HepG2 (cell line): ENCODE results near the gene MYO10. TPM values are rescaled to one million over a fixed set of nuclear protein-coding genes. Genes with fewer than 3 reads are reported as not detected.
A peak's percentile ranks its signal among the peaks of the same experiment; 100 is the strongest.

Source experiments
- FOXA3 ChIP-seq: IDR thresholded peaks from 2 replicates; pipeline ENCODE4 v1.6.1; 2016; ENCODE audit warnings: missing genetic modification reagents, missing compliant biosample characterization
- FOXP1 ChIP-seq, 2 experiments: fragments of 450-650 bp in 1 of 2; IDR thresholded peaks; 2 replicates each; pipeline ENCODE4 v1.6.1; 2017 to 2018; ENCODE audit warnings: antibody characterized with exemption in 1 of 2
- KMT2B ChIP-seq: IDR thresholded peaks from 2 replicates; pipeline ENCODE4 v1.6.1; 2016; ENCODE audit warnings: missing genetic modification reagents, missing compliant biosample characterization
- MED1 ChIP-seq: sonication (generic); formaldehyde crosslinking; IDR thresholded peaks from 2 replicates; pipeline ENCODE4 v1.4.0; 2020; ENCODE audit warnings: missing genetic modification reagents
- SRY ChIP-seq: sonication (generic); formaldehyde crosslinking; IDR thresholded peaks from 2 replicates; pipeline ENCODE4 v1.8.0; 2022; ENCODE audit warnings: mild to moderate bottlenecking, missing genetic modification reagents
- ZBTB8A ChIP-seq: sonication (generic); formaldehyde crosslinking; IDR thresholded peaks from 2 replicates; pipeline ENCODE4 v1.4.0; 2020; ENCODE audit warnings: mild to moderate bottlenecking, low read depth, missing genetic modification reagents, borderline replicate concordance
- ZNF746 ChIP-seq: sonication (generic); formaldehyde crosslinking; IDR thresholded peaks from 2 replicates; pipeline ENCODE4 v1.8.0; 2022; ENCODE audit warnings: mild to moderate bottlenecking, missing genetic modification reagents
- polyA plus RNA-seq, 8 experiments: library from polyadenylated mRNA; depleted of rRNA in 3 of 8; stranded (reverse) in 7 of 8; unstranded in 1 of 8; fragments of >200 nt; fragmentation: Illumina TruSeq in 4 of 8; extraction: Trizol in 4 of 8; gene quantifications; 2 replicates each; pipeline versions ENCODE4 v1.2.1 to v1.2.3, GENCODE V29; 2011 to 2016; ENCODE audit warnings: low read depth in 4 of 8, missing spikeins in 1 of 8, mixed read lengths in 1 of 8; ENCODE audit not compliant: insufficient read depth in 1 of 8
- total RNA-seq, 5 experiments: library from RNA; depleted of rRNA; stranded (reverse); fragments of >200 nt; fragmentation: Illumina TruSeq; extraction: Trizol; gene quantifications; 2 replicates each; pipeline ENCODE4 v1.2.3, GENCODE V29; 2016; ENCODE audit warnings: low read depth in 1 of 5
- TF ChIP-seq, protein P1 (sequence below): sonication (generic); formaldehyde crosslinking; IDR thresholded peaks from 2 replicates; pipeline ENCODE4 v1.4.0; 2020; ENCODE audit warnings: missing genetic modification reagents
- TF ChIP-seq, protein P2 (sequence below): IDR thresholded peaks from 2 replicates; pipeline ENCODE4 v1.6.1; 2016; ENCODE audit warnings: missing compliant biosample characterization, missing genetic modification reagents, borderline replicate concordance

Gene MYO10
- total and polyA plus RNA-seq, 2 of the 13 experiments (the other 11 are each of a cell fraction or from before 2014, with no cell fraction given) = 4.5 to 14.0 TPM

DNA sequence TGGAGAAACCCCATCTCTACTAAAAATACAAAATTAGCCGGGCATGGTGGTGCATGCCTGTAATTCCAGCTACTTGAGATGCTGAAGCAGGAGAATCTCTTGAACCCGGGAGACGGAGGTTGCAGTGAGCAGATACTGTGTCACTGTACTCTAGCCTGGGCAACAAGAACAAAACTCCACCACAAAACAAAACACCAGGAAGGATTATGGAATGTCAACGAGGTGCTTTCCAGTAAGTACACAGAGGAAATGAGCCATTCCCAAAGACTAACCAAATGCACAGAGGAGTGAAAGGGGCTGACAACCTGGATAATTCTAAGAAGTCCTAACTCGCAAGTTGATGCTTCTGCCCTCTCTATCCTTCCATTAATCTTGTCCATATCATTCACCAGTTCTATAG is 193.2 kb downstream of the MYO10 start (continued):
- TF ChIP-seq, protein P1, sequence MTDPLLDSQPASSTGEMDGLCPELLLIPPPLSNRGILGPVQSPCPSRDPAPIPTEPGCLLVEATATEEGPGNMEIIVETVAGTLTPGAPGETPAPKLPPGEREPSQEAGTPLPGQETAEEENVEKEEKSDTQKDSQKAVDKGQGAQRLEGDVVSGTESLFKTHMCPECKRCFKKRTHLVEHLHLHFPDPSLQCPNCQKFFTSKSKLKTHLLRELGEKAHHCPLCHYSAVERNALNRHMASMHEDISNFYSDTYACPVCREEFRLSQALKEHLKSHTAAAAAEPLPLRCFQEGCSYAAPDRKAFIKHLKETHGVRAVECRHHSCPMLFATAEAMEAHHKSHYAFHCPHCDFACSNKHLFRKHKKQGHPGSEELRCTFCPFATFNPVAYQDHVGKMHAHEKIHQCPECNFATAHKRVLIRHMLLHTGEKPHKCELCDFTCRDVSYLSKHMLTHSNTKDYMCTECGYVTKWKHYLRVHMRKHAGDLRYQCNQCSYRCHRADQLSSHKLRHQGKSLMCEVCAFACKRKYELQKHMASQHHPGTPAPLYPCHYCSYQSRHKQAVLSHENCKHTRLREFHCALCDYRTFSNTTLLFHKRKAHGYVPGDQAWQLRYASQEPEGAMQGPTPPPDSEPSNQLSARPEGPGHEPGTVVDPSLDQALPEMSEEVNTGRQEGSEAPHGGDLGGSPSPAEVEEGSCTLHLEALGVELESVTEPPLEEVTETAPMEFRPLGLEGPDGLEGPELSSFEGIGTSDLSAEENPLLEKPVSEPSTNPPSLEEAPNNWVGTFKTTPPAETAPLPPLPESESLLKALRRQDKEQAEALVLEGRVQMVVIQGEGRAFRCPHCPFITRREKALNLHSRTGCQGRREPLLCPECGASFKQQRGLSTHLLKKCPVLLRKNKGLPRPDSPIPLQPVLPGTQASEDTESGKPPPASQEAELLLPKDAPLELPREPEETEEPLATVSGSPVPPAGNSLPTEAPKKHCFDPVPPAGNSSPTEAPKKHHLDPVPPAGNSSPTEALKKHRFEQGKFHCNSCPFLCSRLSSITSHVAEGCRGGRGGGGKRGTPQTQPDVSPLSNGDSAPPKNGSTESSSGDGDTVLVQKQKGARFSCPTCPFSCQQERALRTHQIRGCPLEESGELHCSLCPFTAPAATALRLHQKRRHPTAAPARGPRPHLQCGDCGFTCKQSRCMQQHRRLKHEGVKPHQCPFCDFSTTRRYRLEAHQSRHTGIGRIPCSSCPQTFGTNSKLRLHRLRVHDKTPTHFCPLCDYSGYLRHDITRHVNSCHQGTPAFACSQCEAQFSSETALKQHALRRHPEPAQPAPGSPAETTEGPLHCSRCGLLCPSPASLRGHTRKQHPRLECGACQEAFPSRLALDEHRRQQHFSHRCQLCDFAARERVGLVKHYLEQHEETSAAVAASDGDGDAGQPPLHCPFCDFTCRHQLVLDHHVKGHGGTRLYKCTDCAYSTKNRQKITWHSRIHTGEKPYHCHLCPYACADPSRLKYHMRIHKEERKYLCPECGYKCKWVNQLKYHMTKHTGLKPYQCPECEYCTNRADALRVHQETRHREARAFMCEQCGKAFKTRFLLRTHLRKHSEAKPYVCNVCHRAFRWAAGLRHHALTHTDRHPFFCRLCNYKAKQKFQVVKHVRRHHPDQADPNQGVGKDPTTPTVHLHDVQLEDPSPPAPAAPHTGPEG = no peak
- 0 out of 2 replicates have a peak, but pooled peaks have one; percentile 11 for TF ChIP-seq MED1
- no peak for TF ChIP-seq SRY (CRISPR knock-in tag)
- TF ChIP-seq ZNF746 (CRISPR knock-in tag) = no peak
- TF ChIP-seq, protein P2, sequence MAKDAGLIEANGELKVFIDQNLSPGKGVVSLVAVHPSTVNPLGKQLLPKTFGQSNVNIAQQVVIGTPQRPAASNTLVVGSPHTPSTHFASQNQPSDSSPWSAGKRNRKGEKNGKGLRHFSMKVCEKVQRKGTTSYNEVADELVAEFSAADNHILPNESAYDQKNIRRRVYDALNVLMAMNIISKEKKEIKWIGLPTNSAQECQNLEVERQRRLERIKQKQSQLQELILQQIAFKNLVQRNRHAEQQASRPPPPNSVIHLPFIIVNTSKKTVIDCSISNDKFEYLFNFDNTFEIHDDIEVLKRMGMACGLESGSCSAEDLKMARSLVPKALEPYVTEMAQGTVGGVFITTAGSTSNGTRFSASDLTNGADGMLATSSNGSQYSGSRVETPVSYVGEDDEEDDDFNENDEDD (CRISPR knock-in tag) = no peak
- no peak for TF ChIP-seq KMT2B
- TF ChIP-seq FOXP1 (IDR thresholded peaks at IDR 0.05) = no peak
- peak; percentile 28; the same call in 1 of the 2 replicates for TF ChIP-seq FOXP1 (CRISPR knock-in tag; IDR thresholded peaks at IDR 0.05)
- peak; percentile 44; the same call in 1 of the 2 replicates for TF ChIP-seq FOXA3
- TF ChIP-seq ZBTB8A = no peak
